ENCODE measurements around the gene LOXL4. TPM values are rescaled to one million over a fixed set of nuclear protein-coding genes. Genes with fewer than 3 reads are reported as not detected.

LOXL4 gene
- total RNA-seq = 24.9 and 32.7 TPM in 2 replicates
- 33.4 and 34.4 TPM in 2 replicates for polyA plus RNA-seq

DNA sequence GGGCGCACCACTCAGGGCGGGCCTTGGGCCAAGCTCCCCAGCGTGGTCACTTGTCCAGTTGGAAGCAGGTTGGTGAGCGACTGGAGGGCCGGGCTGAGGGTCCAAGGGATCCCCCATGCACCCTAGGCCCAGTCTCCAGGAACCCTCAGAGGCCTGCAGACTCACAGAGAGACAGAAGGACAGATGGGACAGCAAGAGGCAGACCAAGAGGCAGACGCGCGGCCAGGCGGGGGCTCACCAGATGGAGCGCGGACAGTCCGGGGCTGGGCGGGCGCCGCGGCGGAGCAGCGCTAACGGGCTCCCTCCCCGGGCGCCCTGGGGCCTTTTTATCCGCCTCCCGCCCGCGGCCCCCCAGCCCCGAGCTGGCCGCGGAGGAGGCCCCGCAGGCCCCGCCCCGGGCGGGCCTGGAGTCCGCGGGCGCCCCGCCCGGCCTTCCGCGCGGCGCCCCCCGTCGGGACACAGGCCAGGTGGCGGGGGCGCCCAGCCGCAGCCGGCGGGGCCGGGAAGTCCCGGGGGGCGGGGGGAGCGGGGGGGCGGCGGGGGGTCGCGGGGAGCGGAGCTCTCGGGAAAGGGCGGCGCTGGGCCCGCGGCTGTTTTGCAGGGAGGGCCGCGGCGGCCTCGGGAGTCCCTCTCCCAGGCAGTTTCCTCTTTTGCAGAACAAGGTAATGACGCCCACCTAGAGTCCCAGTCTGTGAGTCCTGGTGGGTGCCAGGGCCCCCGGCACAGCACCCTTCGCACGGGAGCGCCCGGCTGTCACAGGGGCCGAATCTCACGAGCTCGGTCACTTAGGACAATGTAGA lies at the start of gene LOXL4:
Gene LOXL4, minus strand, starts transcription at position 301 of the 800 bp plus-strand sequence. CDS start 5,175 bp downstream, outside the sequence.
- H3K4me3 ChIP-seq = no peak within 1 kb of the TSS
- no peaks in the 10 kb centered on the region for H3K36me3 ChIP-seq (replicated peaks; ENCODE audit: insufficient read depth, low read depth)
- H3K27me3 ChIP-seq = peaks cover 3% of the 10 kb centered on the region
- H4K20me1 ChIP-seq (ENCODE audit: insufficient read depth, poor library complexity, severe bottlenecking) = no peaks in the 10 kb centered on the region
- H3K9me2 ChIP-seq (replicated peaks; ENCODE audit: insufficient read depth) = no peaks in the 10 kb centered on the region
- 22% methylated on average over 24 of the region's 75 CpGs for WGBS (ENCODE audit: low lambda C conversion rate, missing lambda C conversion rate)
- no peak within 1 kb of the TSS for H3K27ac ChIP-seq
- peak; percentile 68 for DNase-seq (ENCODE audit: low spot score)
- H3K4me2 ChIP-seq = peak within 1 kb of the TSS; percentile 97
- peaks cover 17% of the 10 kb centered on the region for H3K4me1 ChIP-seq (ENCODE audit: insufficient read depth)
- no peaks in the 10 kb centered on the region for H3K9me3 ChIP-seq (ENCODE audit: low read depth)
- H3K79me2 ChIP-seq = no peaks in the 10 kb centered on the region
- TF ChIP-seq EZH2 (IDR thresholded peaks at IDR 0.05; ENCODE audit: borderline replicate concordance) (no peak), CTCF (IDR thresholded peaks at IDR 0.05; ENCODE audit: poor library complexity) (no peak), EZH2phosphoT487 (IDR thresholded peaks at IDR 0.05; ENCODE audit: low read depth, severe bottlenecking, unreplicated experiment) (no peak)
- peak within 1 kb of the TSS; percentile 76 for H2AFZ ChIP-seq

DNA sequence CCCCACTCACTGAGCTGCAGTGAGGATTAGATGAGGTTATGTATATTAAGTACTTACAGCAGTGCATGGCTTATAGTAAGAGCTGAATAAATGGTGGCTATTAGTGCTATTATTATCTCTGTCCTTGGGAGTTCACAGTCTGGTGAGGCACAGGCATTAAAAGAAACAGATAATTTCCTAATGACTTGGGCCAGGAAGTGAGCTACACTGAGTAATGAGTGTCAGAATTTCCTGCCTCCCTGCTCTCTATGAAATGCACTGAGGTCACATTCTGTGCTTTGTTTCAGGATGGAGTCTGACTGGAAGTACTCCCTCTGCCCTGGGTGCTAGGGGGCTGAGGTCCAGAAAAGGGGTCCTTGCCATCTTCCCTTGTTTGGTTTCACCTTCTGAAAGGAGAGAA lies 48.7 kb upstream of the LOXL4 start:
- Histone ChIP-seq H3K36me3 (replicated peaks; ENCODE audit: insufficient read depth, low read depth) (no peaks in the 10 kb centered on the region), H3K27ac (no peak overlapping the region), H3K9me3 (ENCODE audit: low read depth) (no peaks in the 10 kb centered on the region), H4K20me1 (ENCODE audit: insufficient read depth, poor library complexity, severe bottlenecking) (no peaks in the 10 kb centered on the region), H2AFZ (no peak overlapping the region), H3K4me2 (no peak overlapping the region), H3K4me1 (ENCODE audit: insufficient read depth) (no peaks in the 10 kb centered on the region), H3K27me3 (no peaks in the 10 kb centered on the region), H3K4me3 (no peak overlapping the region), H3K79me2 (no peaks in the 10 kb centered on the region), H3K9me2 (replicated peaks; ENCODE audit: insufficient read depth) (no peaks in the 10 kb centered on the region)
- DNase-seq (ENCODE audit: low spot score) = no peak
- TF ChIP-seq CTCF (IDR thresholded peaks at IDR 0.05; ENCODE audit: poor library complexity) (no peak), EZH2phosphoT487 (IDR thresholded peaks at IDR 0.05; ENCODE audit: low read depth, severe bottlenecking, unreplicated experiment) (no peak), EZH2 (IDR thresholded peaks at IDR 0.05; ENCODE audit: borderline replicate concordance) (no peak)

DNA sequence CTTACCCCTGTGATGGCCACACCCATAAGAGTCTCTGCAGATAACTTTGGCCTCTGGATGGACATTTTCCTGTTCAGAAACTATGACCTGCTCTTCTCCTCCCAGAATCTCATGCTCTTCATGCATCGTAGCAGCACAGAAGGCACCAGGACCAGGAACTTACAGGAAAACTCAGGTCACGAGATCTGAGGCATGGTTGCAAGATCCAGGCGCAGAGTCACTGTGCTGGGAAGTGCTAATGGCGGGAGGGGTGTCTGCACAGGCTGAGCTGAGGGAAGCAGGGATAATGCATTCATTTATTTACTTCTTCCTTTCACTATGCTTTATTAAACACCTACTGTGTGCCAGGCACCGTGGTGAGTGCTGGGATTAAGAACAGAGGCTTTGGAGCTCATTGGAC lies 48.2 kb upstream of the LOXL4 start:
- H3K9me3 ChIP-seq (ENCODE audit: low read depth) = no peaks in the 10 kb centered on the region
- no peaks in the 10 kb centered on the region for H3K27me3 ChIP-seq
- WGBS (ENCODE audit: low lambda C conversion rate, missing lambda C conversion rate) = 88% methylated on average over 5 of the region's 5 CpGs
- no peaks in the 10 kb centered on the region for H3K79me2 ChIP-seq
- H3K4me1 ChIP-seq (ENCODE audit: insufficient read depth) = no peaks in the 10 kb centered on the region
- no peak overlapping the region for H3K4me3 ChIP-seq
- H2AFZ ChIP-seq = no peak overlapping the region
- DNase-seq (ENCODE audit: low spot score) = no peak
- no peaks in the 10 kb centered on the region for H3K36me3 ChIP-seq (replicated peaks; ENCODE audit: insufficient read depth, low read depth)
- H4K20me1 ChIP-seq (ENCODE audit: insufficient read depth, poor library complexity, severe bottlenecking) = no peaks in the 10 kb centered on the region
- TF ChIP-seq CTCF (IDR thresholded peaks at IDR 0.05; ENCODE audit: poor library complexity) (no peak), EZH2phosphoT487 (IDR thresholded peaks at IDR 0.05; ENCODE audit: low read depth, severe bottlenecking, unreplicated experiment) (no peak), EZH2 (IDR thresholded peaks at IDR 0.05; ENCODE audit: borderline replicate concordance) (no peak)
- H3K27ac ChIP-seq = no peak overlapping the region
- no peak overlapping the region for H3K4me2 ChIP-seq
- no peaks in the 10 kb centered on the region for H3K9me2 ChIP-seq (replicated peaks; ENCODE audit: insufficient read depth)

Data from hepatocyte (in vitro differentiated cells).